ENCODE measurements around the gene CFHR3.
"Not testable (repeated sequence)": the region's sequence is repeated elsewhere in the genome, so short reads cannot be mapped to it uniquely, and the experiment has no call there.

The CFHR3 gene

DNA sequence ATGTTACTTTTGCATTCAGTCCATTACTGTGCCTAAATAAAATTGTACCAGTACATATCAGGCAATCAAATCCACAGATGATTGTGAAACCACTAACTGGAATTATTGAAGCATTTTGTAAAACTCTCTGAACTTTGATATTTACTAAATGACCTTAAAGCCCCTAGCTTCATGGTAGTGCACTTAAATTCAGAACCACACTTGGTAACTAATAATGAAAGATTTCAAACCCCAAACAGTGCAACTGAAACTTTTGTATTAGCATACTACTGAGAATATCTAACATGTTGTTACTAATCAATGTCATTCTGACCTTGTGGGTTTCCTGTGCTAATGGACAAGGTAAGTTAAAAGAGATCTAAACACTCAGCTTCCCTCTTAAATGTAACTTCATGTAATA is at the start of gene CFHR3:
TSS of gene CFHR3 (plus strand) at position 238 of the 400 bp plus-strand sequence. CDS start at position 285, 47 bp downstream.
- DNase-seq = no peak

DNA sequence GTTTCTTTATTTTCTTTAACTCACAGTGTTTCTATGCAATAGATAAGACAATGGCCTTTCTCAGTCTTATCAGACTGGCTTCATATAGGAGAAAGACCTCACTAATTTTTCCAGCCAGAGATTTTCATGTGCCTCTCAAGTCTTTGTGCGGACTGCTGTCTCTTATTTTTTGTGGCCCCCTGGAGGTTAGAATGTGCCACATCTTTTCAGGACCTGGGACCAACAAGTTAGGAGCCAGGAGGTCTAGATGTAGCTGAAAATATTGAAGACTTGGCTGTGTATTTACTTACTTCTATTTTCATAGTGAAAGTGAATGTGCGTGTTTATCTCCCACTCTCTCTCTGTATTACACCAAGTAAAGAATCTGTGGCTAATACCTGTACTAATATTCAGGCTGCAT is 42.1 kb upstream of the CFHR3 start:
- DNase-seq = no peak

DNA sequence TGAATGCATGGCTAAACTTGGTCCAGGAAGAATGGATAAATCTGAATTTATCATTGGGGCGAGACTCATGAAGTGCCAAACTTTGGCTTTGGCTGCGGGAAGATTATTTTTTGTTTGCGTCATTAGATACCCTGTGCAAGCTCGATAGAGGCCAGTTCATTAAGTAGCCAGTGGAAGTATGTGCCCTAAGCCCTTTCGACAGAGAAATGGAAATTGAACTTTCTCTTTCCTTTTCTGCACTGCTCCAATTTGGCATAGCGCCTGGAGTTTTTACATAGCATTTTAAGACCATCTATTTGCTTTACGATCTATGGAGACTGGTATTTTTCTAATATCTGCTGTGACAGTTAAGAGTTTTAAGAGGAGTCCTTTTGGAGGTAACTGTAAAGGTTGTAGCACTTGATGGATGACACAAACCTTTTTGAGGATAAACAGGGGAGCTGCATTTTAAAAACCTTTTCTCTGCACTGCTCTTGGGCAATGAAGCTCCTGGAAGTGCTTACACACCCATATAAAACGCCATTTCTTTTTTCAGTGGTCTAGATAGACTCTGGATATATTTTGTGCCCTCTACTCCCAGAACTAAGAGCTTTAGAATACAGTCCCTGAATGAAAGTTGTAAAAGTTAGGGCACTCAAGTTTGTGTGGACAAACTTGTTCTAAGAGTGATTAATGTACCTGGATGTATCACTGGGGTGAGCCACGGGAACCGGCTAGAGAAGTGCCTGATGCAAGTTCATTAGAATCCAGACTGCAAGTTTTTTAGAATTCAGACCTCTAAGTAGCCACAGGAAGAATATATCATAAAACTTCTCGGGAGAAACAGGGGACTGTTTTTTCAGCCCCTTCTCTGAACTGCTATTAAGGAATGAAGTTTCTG is 41.3 kb upstream of the CFHR3 start:
- no peak for DNase-seq

DNA sequence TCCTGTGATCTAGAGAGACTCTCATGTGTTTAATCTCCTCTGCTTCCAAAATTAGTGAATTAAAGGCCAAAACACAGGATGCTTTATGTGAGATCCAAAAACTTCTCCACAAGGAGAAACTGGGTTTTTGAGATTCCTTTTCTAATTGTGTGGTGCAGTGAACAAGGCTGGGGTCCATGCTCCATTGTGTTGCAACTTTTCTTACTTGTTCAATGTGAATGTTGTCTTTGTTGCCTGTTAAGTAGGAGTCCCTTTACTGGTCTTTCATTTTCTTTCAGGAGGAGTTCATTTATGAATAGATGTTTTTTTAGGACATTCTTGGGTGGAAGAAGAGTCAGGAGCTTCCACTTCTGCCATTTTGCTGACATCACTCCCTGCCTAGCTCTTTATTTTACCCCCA is 40.6 kb upstream of the CFHR3 start:
- DNase-seq = no peak

DNA sequence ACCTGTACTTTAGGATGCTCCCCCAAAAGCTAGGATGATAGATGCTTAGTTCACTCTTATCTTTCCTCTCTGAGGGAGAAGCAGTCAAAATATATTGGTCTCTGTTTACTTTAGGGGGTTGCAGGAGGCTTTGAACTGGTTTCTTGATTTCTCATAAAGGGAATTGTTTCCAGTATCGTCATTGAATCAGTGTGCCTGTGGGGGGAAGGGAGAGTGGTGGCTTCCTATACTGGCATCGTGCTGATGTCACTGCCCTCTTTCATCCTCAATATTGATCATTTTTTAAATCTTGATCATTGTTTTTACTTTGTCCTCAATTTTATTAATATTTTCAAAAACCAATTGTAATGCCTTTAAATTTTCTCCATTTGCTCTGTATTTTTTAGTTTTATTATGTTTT is 40.2 kb upstream of the CFHR3 start:
- DNase-seq = no peak

DNA sequence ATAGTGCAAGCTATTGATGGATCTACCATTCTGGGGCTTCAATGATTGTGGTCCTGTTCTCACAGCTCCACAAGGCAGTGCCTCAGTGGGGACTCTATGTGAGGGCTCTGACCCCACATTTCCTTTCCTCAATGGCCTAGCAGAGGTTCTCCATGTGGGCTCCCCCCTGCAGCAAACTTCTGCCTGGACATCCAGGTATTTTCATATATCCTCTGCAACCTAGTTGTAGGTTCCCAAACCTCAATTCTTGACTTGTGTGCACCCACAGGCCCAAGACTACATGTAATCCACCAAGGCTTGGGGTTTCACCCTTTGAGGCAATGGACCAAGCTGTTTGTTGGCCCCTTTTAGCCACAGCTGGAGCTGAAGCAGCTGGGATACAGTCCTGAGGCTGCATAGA is 35.9 kb upstream of the CFHR3 start:
- DNase-seq = no peak

DNA sequence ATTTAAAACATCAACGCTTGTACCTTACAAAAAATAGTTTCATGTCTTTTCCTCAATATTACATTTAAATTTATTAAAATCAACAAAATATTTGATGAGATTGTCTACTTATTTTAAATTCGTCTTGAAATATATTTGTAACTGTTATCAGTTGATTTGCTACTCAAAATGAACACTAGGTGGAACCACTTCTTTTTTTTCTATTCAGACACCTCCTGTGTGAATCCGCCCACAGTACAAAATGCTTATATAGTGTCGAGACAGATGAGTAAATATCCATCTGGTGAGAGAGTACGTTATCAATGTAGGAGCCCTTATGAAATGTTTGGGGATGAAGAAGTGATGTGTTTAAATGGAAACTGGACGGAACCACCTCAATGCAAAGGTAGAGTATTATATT is 31.4 kb upstream of the CFHR3 start:
- peak; percentile 90 for DNase-seq

DNA sequence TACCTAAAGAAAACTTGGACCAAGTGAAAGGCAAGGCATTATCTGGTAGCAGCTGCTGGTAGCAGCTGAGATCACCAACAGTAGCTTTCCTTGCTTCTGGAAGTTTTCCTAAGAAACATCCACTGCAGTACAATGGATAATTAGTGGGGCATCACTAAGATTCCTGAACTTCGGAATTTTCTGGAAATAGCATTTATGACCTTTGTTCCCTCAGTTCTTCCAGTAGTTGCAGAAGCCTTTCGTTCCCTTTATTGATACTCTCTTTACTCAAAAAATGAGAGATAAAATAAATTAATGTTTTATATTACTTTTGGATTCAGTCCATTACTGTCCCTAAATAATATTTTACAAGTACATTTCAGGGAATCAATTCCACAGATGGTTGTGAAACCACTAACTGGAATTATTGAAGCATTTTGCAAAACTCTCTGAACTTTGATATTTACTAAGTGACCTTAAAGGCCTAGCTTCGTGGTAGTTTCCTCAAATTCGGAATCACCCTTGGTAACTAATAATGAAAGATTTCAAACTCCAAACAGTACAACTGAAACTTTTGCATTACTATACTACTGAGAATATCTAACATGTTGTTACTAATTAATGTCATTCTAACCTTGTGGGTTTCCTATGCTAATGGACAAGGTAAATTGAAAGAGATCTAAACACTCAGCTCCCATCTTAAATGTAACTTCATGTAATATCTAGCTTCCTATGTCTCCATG is 9.5 kb upstream of the CFHR3 start:
- DNase-seq = not testable (repeated sequence)

DNA sequence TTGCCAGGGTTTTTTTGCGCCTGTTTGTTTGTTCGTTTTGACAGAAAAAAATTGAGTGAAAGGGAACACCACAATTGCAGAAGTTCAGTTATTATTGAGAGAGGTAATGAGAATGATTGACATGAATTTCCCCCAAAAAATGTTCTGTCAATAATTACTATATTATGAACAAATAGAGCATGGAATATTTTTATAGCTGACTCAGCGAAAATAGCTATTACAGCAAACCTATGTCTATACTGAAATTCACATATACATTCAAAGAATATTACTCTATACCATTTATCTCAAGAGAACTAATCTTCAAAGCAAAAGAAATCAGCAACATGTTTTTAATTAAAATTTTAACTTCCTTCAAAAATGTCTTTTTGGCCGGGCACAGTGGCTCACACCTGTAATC is 4.8 kb upstream of the CFHR3 start:
- DNase-seq = not testable (repeated sequence)

DNA sequence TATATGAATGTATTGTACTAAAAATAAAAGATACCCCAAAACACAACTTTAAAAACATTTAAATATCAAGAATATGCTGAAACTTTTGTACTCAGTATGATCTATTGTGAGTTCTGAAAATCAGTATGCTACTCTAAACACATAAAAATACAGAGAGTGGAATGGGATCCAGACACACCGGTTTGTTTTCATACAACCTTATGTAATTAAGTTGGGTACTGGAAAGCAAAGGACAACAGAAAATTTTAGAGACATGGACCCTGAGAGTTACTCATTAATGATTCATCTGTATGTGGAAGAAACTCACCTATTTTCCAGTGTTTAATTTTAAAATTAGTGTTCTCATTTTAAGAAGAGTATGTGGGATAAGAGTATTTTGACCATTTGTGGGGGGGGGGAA is 927 bp upstream of the CFHR3 start:
- no peak for DNase-seq

DNA sequence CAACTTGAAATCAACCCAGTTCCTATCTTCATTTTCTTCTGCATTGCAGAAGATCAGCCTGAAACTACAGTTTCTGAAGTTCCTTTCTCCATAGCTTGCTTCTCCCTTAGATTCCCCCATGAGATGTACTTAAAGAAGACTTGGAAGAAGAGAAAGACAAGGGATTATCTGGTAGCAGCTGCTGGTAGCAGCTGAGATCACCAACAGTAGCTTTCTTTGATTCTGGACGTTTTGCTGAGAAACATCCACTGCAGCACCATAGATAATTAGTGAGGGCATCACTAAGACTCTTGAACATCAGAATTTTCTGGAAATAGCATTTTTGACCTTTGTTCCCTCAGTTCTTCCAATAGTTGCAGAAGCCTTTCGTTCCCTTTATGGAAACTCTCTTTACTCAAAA is 465 bp upstream of the CFHR3 start:
- no peak for DNase-seq

DNA sequence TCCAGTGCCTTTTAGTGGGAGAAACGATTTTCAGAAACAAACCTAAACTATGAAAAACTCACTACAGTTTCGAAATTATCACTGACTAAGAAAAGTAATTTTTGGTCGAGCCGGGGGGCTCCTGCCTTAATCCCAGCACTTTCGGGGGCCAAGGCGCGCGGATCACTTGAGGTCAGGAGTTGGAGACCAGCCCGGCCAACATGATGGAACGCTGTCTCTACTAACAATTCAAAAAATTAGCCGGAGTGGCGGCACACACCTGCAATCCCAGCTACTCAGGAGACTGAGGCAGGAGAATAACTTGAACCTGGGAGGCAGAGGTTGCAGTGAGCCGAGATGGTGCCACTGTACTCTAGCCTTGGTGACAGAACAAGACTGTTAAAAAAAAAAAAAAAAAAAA is 3.0 kb downstream of the CFHR3 start:
- no peak for DNase-seq

DNA sequence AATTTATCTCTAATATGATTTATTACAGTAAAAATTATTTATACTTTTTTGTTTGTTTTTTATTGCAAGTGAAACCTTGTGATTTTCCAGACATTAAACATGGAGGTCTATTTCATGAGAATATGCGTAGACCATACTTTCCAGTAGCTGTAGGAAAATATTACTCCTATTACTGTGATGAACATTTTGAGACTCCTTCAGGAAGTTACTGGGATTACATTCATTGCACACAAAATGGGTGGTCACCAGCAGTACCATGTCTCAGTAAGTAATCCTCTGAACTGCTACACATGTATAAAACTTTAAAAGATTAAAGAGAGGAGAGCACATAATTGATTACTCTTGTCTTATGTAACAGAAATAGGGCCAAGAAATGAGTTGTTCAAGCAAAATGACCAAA is 4.5 kb downstream of the CFHR3 start:
- peak; percentile 10 for DNase-seq

DNA sequence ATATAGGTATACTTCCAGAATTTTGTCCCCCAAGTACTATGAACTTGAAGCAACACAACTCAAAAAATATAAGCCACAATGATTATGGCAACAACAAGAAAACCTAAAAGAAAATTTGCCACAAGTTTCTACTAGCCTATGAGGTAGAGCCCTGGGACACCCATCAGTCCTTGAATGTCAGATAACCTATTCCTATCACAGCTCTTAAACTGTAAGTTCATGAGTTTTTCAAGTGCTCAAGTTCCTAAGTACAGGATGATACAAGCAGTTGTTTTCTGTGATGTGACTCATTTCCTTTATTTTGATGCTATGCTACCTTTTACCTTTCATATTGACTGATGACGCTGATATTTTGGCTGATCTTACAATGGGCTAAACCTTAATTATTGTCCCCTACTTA is 16.6 kb downstream of the CFHR3 start:
- DNase-seq = not testable (repeated sequence)

DNA sequence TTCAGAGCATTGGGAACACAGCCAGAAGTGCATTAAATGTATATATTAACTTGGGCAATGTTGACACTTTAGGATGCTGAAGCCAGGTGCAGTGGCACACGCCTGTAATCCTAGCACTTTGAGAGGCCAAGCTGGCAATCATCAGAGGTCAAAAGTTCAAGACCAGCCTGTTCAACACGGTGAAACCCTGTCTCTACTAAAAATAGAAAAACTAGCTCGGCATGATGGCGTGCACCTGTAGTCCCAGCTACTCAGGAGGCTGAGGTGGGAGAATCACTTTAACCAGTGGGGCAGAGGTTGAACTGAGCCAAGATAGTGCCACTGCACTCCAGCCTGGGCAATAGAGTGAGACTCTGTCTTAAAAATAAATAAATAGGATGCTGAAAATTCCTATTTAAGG is 19.5 kb downstream of the CFHR3 start:
- DNase-seq = peak; percentile 97

DNA sequence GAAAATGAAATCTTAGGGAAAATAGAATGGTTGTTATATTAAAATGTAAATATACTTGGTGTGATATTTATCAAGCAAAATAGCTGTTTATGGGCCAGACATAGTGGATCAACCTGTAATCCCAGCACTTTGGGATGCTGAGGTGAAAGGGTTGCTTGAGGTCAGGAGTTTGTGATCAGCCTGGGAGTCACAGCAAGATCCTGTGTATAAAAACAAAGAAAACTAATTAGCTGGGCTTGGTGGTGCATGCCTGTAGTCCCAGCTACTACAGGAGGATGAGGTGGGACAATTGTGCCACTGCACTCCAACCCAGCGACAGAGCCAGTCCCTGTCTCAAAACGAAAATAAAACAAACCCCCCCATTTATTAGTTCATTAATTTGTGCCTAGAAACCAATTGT is 23.3 kb downstream of the CFHR3 start:
- DNase-seq = no peak

DNA sequence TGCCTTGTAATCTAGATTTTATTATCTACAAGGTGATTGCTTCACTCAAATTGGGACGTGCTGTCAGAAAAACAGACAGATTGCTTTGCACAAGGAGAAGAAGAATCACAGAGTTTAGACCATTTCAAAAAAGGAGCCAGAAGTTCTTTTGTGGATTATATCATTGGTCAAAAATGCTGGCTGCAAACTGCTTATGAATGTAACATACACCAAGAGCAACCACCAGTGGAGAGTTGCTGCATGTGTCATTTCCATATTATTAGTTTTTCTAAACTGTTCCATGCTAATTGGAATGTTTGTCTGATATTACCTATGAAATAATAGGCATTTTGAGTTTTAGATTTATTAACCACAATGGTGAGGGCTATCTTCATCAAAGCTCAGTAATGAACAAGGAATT is 27.3 kb downstream of the CFHR3 start:
- DNase-seq = not testable (repeated sequence)

DNA sequence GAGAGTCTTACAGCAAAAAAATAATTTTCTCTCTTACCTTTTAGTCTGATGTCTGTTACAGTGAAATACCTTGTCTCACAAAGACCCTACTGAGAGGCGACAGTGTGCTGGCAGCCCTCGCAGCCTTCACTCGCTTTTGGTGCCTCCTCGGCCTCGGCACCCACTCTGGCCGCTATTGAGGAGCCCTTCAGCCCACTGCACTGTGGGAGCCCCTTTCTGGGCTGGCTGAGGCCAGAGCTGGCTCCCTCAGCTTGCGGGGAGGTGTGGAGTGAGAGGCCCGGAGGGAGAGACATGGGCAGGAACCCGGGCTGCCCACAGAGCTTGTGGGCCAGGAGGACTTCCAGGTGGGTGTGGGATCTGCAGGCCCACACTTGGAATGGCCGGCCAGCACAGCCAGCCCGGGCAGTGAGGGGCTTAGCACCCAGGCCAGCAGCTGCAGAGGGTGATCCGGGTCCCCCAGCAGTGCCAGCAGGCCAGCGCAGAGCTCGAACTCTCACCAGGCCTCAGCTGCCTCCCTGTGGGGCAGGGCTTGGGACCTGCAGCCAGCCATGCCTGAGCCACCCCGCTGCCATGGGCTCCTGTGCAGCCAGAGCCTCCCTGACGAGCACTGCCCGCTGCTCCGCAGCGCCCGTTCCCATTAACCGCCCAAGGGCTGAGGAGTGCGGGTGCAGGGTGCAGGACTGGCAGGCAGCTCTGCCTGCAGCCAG is 34.0 kb downstream of the CFHR3 start:
- no peak for DNase-seq

DNA sequence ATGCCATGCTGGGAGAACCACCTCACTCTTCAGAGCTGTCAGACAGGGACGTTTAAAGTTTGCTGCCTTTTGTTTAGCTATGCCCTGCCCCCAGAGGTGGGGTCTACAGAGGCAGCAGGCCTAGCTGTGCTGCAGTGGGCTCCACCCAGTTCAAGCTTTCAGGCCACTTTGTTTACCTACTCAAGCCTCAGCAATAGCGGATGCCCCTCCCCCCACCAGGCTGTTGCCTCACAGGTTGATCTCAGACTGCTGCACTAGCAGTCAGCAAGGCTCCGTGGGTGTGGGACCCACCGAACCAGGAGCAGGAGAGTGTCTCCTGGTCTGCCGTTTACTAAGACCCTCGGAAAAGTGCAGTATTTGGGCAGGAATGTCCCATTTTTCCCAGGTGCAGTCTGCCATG is 42.8 kb downstream of the CFHR3 start:
- peak; percentile 34 for DNase-seq

DNA sequence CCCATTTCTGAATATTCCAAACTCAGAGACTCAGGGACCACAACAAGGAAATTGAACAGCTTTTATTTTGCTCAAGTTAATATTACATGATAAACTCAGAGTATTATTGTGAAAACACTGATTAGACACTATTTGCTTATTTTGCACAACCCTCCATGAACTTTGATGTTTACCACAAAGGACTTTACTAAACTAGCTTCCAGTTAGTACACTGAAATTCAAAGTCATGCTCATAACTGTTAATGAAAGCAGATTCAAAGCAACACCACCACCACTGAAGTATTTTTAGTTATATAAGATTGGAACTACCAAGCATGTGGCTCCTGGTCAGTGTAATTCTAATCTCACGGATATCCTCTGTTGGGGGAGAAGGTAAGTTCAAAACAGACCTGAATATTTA is 44.9 kb downstream of the CFHR3 start, which contains the start of gene CFHR1:
TSS of gene CFHR1 (plus strand) at position 201 of the 400 bp plus-strand sequence. CDS start at position 315, 114 bp downstream.
- not testable (repeated sequence) for DNase-seq

DNA sequence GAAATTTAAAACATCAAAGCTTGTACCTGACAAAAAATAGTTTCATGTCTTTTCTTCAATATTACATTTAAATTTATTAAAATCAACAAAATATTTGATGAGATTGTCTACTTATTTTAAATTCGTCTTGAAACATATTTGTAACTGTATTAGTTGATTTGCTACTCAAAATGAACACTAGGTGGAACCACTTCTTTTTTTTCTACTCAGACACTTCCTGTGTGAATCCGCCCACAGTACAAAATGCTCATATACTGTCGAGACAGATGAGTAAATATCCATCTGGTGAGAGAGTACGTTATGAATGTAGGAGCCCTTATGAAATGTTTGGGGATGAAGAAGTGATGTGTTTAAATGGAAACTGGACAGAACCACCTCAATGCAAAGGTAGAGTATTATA is 53.2 kb downstream of the CFHR3 start:
- DNase-seq = peak; percentile 88
